NK-92 (cell line): ENCODE data around the gene ZP1.

Experiments
- DNase-seq: peaks from one replicate; lab custom pipeline; 2025; ENCODE audit not compliant: unreplicated experiment; lab: John Stamatoyannopoulos, UW

The ZP1 gene

DNA sequence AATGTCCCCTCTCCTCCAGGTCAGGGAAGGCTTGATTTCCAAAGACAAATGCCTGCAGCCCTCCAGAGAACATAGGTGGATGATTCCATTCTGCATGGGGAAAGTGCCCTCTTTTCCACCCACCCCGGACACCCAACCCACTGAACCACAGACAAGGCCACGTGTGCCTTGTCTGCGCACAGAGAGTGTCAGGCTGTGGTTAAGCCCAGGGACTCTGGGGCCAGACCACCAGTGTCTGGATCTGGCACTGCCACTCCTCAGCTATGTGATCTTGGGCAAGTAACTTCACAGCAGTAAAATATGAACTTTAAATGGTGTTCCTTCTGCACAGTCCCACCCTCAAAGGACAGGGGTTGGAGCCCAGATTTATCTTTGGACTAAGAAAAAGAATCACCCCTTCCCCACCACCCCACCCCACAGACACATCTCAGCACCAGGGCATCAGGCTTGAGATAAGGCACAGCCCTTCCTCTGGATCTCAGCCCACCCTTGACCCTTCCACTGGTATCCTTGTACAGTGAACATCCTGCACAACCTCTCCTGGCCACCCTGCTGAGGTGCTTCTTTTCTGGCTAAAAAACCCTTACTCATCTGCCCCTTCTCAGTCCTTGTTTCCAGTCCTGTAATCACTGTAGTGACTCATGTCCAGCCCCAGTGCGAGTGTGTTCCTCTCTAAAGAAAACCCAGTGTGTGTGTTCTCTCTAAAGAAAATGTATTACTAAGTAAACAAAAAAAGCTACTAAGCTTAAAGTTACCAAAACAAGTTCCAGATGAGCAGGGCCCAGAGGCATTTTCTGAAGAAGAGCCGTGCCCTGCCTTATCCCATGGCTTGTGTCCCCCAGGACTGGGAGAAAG is 9.7 kb upstream of the ZP1 start:
- no peak for DNase-seq

DNA sequence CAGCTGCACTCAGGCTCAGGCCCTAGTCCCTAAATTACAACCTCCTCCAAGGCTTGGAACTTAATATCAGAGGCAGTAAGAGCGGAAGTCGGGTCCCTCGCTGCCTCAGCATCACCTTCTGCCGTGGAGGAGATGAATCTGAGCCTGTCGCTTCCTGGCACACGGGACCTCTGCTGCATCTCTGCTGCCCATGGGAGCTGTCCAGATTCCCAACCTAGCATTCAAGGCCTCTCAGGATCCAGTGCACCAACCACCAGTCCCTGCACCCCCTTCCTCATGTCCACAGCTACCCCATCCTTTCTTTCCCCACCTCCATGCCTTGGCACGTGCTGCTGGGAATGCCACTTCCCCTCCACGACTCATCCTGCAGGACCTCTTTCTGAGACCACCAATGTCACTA is 9.1 kb upstream of the ZP1 start:
- DNase-seq: no peak

DNA sequence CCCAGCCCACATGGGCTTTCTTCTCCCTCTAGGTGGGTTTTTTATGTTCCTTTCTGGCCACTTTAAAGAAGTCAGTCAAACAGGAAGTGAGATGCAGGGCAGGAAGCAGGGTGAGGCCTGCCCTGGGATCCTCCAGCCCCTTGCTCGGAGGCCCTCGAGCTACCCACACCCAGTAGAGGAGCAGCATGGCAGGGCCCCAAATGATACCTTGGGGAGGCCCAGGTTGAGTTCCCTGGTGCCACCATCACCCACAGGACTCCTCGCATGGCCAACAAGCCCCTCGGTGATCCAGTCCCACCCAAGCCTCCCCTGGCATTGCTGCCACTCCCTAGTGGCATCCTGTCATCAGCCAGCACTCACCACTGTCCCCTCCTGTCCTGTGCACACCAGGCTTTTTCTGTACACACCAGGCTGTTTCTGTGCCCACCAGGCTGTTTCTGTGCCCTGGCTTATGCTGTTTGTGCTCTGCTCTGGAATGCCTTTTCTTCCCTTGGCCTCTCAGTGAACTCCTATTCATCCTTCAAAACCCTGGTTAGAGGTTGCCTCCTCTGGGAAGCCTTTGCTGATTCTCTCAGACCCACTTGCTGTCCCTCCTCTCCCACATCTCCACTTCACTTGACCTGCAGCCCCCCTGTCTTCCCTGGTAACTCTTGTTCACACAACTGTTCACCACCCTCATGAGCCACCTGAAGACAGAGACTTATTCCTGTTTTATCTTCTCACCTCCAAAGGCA is 8.4 kb upstream of the ZP1 start:
- no peak for DNase-seq

DNA sequence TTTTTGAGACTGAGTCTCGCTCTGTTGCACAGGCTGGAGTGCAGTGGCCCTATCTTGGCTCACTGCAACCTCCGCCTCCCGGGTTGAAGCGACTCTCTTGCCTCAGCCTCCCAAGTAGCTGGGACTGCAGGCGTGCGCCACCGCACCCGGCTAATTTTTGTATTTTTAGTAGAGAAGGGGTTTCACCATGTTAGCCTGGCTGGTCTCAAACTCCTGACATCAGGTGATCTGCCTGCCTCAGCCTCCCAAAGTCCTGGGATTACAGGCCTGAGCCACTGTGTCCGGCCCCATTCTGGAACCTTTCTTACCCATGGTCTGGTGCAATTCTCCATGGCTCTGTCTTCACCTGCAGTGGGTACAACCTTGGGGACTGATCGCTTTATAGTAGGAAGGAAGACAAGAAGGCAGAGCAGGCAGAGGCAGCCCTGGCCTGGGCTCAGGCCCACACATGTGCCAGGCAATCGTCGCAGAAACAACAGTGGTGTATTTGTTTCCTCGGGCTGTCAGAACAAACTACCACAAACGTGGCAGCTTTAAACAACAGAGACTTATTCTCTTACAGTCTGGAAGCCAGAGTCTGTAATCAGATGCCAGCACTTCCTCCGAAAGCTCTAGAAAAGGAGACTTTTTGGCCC is 7.6 kb upstream of the ZP1 start:
- DNase-seq: no peak

DNA sequence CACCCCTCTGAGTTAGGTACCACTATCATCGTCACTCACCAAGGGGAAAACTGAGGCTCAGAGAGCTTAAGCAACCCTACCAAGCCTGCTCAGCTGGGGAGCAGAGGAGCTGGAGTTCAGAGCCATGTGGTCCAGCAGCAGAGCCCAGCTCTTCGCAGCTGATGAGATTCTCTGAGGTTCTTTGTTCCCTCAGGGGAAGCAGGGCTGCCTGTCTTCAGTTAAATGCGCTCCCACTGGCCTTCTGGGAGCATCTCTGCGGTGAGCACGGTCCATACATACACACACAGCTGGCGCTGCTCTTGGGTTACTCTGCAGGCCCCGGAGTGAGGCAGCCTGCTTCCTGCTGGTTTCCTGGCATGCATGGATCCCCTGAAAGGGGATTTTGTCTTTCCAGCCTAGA is 6.4 kb upstream of the ZP1 start:
- DNase-seq: no peak

DNA sequence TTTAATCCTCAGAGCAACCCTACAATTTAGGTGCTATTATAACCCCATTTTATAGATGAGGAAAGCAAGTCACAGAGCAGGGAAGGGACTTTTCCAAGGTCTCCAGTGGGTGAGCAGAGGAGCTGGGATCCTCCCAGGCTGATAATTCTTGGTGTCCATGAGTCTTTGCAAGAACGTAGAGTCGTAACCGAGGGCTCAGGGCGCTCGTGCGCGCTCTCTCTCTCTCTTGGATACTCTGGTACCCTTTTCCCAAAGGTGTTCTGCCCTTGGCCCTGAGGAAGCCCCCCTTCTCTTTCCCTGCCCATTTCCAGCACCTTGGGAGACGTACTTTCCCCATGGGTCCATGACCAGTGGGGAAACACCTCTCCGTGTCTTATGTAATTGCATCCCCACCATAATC is 5.2 kb upstream of the ZP1 start:
- no peak for DNase-seq

DNA sequence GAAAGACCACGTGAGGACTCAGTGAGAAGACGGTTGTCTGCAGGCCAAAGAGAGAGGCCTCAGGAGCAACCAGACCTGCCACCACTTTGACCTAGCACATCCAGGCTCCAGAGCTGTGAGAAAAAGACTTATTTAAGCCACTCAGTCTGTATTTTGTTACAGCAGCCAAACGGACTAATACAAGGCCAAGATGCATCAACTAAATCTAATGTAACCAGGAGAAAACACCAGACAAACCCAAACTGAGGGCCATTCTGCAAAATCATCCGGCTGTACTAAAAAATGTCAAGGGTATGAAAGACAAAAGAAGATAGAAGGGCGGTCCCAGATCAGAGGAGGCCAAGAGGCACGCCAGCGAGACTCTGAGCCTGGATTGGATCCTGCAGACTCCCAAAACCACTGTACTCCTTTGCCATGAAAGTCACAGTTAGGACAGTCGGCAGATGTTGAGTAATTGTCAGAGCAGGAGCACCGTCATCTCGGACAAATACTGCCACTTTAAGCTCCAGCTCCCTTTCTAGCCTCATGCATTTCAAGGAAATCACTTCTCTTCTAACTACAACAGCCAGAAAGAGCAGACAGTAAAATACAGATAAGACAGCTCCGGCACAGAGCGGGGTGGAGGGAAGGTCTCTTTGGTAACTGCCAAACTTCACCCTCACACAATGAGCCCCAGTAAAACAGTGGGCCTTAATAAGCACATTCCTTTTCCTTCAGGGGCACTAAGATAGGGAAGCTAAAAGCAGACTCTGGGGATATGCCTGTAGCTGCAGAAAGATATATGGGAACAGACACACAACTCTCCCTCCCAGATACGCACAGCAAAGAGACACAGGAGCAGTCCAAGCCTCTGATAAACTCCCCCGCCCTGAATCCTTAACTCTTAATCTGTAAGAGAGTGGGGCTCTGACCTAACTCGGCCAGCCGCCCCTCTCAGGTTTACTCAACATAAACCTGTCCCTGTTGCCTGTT is 3.5 kb upstream of the ZP1 start:
- DNase-seq: no peak

DNA sequence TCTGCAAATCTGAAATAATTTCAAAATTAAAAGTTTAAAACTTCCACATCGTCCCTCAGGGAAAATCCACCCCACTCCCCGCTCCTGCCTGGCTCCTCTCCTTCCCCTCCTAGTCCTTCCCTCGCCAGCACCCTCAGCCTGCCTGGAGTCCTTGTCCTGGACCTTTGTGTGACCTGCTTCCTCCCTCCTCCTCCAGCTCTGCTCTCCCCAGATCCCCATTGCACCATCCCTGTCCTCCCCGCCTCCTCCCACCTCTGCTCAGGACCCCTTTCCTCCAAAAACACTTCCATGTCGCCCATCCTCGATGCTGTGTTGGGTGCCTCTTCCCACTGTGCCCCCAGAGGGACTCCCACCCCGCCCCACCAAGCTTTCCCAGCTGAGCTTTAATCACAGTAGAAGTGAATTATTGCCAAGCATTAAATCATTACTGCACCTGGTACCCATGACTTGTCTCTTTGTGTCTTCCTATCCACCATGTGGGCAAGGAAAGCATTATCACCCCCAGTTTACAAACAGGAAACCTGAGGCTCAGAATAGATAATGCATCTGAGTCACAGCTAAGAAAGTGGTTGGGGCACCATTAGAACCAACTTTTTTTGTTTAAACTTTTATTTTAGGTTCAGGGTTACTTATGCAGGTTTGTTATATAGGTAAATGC is 2.4 kb upstream of the ZP1 start:
- DNase-seq: no peak

DNA sequence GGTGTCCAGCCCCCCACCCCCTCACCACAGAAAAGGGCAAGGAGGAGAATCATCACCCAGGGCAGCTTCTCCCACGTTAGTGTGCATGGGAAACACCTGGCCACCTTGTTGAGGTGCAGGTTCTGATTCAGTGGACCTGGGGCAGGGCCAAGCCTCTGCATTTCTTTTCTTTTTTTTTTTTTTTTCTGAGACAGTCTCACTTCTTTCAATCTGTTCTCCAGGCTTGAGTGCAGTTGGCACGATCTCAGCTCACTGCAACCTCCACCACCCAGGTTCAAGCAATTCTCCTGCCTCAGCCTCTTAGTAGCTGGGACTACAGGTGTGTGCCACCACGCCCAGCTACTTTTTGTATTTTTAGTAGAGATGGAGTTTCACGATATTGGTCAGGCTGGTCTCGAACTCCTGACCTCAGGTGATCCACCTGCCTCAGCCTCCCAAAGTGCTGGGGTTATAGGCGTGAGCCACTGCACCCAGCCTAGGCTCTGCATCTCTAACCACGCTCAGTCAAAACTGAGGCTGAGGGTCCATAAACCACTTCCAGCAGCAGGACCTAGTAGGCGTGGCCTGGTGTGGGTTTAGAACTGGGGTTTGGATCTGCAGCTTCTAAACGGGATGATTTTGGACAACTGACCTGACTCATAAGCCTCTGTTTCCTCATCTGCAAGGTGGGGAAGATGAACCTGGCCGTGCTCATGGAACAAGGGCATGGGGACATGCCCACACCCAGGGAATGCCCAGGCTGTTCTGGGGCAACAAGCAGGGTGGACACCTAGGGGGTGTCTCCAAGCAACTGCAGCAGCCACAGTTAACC is 734 bp downstream of the ZP1 start:
- no peak for DNase-seq

DNA sequence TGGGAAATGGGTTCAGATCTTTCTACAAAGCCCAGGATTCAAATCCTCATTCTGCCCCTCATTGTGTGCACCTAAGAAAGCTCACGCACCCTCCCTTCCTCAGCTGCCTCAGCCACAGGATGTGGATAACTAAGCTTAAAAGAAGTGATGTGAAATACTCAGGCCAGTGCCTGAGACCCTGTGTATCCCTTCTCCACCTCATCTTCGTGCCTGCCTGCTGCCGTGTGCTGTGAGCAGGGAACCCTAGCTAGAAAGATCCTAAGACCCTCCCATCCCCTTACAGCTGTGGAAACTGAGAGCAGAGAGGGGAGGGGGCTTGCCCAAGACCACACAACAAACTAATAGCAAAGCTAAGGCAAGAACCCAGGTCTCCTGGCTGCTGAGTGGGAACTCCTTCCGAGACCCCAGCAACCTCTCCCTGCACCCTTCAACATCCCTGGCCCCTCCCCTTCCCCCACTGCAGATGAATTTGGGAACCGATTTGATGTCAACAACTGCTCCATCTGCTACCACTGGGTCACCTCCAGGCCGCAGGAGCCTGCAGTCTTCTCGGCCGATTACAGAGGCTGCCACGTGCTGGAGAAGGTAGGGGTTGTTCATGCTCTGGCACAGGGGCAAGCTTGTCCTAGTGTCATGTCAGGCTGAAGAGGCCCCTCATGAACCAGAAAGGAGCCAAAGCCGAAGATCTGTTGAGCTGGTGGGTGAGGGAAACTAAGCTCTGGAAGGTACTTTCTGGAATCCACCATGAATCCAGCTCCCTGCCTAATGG is 1.5 kb downstream of the ZP1 start:
- DNase-seq: no peak

DNA sequence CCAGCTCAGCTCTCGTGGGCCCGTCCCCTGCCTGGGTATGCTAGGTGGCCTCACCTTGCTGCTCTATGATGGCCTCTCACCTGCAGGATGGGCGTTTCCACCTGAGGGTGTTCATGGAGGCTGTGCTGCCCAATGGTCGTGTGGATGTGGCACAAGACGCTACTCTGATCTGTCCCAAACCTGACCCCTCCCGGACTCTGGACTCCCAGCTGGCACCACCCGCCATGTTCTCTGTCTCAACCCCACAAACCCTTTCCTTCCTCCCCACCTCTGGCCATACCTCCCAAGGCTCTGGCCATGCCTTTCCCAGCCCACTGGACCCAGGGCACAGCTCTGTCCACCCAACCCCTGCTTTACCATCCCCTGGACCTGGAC is 2.1 kb downstream of the ZP1 start:
- DNase-seq: no peak

DNA sequence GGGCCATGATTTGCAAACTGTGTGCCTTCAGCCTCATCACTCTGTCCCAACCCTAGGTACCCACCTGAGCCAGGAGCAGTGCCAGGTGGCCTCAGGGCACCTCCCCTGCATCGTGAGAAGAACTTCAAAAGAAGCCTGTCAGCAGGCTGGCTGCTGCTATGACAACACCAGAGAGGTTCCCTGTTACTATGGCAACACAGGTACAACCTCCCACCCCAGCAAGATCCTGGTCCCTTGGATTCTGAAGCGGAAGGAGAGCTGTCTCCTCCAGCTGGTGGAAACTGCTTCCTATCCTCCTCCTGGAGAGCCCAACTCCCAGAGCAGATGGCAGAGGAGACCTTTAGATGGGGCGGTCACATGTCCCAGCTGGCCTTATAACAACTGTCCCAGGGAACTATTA is 2.9 kb downstream of the ZP1 start:
- no peak for DNase-seq

DNA sequence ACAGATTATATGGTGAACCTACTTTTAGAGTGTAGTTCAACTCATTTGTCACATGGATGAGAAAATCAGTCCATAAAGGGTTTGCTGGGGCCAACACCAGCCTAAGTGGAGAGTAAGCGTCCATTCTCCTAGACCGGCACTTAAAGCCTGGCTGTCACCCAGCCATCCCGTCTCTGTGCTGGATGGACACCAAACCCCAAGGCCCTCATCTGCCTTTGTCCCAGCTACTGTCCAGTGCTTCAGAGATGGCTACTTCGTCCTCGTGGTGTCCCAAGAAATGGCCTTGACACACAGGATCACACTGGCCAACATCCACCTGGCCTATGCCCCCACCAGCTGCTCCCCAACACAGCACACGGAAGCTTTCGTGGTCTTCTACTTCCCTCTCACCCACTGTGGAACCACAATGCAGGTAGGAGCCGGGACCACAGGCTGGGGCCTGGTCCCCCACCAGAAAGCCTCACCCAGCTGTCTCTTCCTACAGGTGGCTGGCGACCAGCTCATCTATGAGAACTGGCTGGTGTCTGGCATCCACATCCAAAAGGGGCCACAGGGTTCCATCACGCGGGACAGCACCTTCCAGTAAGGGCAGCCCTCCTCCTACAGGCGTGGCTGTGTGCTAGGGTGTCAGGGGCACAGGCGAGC is 3.5 kb downstream of the ZP1 start:
- DNase-seq: no peak

DNA sequence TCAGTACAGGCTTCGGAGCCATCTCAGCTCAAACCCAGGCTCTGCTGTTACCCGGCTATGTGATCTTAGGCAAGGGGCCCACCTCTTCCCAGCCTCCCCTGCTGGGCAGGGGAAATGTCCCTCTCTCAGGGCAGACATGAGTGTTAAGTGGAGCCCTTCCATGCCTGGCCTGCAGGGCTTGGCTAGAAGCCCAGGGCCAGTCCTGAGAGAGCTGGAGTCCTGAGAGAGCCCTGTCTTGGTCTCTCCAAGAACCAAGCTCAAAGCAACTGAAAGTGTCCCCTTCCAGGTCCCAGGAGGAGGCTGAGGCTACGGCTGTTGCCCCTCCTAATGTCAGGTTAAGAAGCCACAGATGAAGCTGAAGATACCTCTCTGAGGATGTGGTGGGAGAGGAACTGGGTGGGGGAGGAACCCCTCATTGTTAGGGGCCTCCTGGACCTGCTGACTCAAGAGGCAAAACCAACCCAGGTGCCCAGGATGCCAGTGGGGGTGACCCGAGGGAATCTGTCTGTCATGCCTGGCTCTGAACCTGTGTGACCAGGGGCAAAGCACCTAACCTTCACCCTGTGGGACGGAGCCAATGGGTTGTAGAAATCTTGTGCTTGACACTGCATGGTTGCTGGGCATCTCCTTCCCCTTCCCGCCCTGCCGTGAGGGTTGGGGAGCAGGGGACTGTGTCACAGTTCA is 4.2 kb downstream of the ZP1 start:
- DNase-seq: no peak

DNA sequence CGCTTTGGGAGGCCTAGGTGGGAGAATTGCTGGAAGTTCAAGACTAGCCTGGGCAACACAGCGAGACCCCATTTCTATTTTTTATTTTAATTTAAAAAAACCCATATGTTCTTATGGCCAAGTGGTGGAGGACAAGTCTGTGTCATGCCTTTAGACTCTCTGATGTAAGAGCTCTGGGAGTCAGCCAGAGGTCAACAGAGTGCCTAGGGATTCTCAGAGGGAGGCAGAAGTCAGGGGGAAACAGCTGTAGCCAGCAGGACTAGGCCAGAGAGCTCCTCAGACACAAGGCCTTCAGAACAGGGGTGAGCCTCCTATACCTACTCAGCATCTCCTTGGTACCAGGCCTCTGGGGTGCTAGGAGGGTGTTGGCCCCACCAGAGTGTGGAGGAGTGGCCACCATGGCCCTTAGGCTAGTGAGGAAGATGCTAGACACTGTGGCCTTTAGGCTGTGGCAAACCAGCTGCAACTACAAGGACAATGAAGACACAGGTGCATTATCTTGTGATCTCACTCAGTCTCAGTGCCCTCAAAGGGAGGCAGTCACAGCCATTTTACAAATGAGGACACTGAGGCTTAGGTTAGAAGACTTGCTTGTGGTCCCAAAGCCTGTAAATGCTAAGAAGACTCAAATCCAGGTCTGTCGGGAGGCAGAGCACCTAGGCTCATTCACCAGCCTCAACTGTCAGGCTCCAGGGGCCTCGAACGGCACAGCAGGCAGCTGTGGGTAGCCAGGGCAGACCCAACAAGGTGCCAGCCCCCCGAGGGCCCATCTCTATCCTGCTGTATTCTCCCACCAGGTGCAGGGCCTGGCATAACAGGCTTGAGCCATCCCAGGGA is 5.0 kb downstream of the ZP1 start:
- DNase-seq: no peak

DNA sequence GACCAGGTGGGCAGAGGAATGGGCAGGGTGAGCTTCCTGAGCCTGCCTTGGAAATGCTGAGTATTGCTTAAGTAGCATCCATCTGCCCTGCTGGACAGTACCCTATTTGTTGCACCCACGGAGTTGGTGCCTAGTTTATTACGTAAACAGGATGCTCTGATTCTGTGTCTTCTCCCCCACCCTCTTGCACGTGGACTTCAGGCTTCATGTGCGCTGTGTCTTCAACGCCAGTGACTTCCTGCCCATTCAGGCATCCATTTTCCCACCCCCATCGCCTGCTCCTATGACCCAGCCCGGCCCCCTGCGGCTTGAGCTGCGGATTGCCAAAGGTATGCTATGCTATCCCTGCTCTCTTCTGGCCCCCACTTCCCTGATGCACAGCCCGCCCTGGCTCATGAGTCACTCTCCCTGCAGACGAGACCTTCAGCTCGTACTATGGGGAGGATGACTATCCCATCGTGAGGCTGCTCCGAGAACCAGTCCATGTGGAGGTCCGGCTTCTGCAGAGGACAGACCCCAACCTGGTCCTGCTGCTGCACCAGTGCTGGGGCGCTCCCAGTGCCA is 5.7 kb downstream of the ZP1 start:
- no peak for DNase-seq

DNA sequence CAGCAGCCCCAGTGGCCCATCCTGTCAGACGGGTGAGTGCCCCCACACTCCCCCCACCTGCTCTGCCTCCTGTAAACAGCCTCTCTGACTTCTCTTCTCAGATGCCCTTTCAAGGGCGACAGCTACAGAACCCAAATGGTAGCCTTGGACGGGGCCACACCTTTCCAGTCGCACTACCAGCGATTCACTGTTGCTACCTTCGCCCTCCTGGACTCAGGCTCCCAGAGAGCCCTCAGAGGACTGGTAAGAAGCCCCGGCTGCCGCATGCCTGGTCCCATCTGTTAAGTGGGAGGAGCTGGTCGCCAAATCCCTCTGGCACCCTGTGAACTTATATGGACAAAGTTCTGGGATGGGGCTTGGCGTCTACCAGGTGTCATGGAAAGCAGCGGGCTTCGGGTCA is 6.2 kb downstream of the ZP1 start:
- no peak for DNase-seq
